NB4 (cell line): Measurements from ENCODE around the gene GPBP1.

Experiments
- DNase-seq: peaks from one replicate; pipeline ENCODE4 v3.0.0; 2010; ENCODE audit warnings: low read depth
- H3K4me3 ChIP-seq: one replicate; pipeline ENCODE4 v1.5.1; 2011; ENCODE audit warnings: mild to moderate bottlenecking, low read depth, low read length, moderate library complexity
- CTCF ChIP-seq: IDR thresholded peaks from one replicate; pipeline ENCODE4 v1.5.1; 2012; ENCODE audit warnings: low read depth, low read length
- MAX ChIP-seq: IDR thresholded peaks from 2 replicates; pipeline ENCODE4 v1.6.1; 2011; ENCODE audit warnings: low read depth, low read length
- MYC ChIP-seq: IDR thresholded peaks from 2 replicates; pipeline ENCODE4 v1.6.1; 2011; ENCODE audit warnings: low read depth, low read length
- POLR2A ChIP-seq: IDR thresholded peaks from 2 replicates; pipeline ENCODE4 v1.6.1; 2011; ENCODE audit warnings: mild to moderate bottlenecking; ENCODE audit not compliant: insufficient read length; ENCODE audit errors: extremely low read depth

The GPBP1 gene

DNA sequence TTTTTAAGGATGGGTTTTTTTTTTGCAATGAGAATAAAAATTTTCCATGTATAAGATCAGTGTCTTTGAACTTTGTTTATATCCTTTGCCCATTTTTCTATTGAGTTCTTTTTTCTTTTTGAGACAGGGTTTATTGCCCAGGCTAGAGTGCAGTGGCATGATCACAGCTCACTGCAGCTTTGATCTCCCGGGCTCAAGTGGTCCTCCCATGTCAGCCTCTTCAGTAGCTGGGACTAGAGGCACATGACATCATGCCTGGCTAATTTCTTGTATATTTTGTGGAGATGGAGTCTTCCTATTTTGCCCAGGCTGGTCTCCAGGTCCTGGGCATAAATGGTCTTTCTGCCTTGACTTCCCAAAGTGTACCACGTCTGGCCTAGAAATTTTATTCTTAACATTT lies 21.2 kb downstream of the GPBP1 start:
- no peak for DNase-seq
- H3K4me3 ChIP-seq = no peak overlapping the region
- no peak for TF ChIP-seq CTCF
- TF ChIP-seq MAX = no peak
- no peak for TF ChIP-seq POLR2A
- TF ChIP-seq MYC = no peak

- DNase-seq = no peak
These were observed 26.0 kb downstream of the GPBP1 start for GRCh38 chr5:57199866-57200265.

GRCh38 chr5:57202811-57203210 lies 29.0 kb downstream of the GPBP1 start:
- TF ChIP-seq CTCF (no peak), POLR2A (no peak), MYC (no peak), MAX (no peak)
- no peak for DNase-seq

More at GRCh38 chr5:57199866-57200265, 26.0 kb downstream of the GPBP1 start:
- no peak overlapping the region for H3K4me3 ChIP-seq
- TF ChIP-seq MYC (no peak), CTCF (no peak), MAX (no peak), POLR2A (no peak)

GRCh38 chr5:57207007-57207653 lies 33.3 kb downstream of the GPBP1 start:
- DNase-seq = no peak
- H3K4me3 ChIP-seq = no peak overlapping the region
- TF ChIP-seq MYC (no peak), MAX (no peak), CTCF (no peak), POLR2A (no peak)

More at GRCh38 chr5:57202811-57203210, 29.0 kb downstream of the GPBP1 start:
- H3K4me3 ChIP-seq = no peak overlapping the region

DNA sequence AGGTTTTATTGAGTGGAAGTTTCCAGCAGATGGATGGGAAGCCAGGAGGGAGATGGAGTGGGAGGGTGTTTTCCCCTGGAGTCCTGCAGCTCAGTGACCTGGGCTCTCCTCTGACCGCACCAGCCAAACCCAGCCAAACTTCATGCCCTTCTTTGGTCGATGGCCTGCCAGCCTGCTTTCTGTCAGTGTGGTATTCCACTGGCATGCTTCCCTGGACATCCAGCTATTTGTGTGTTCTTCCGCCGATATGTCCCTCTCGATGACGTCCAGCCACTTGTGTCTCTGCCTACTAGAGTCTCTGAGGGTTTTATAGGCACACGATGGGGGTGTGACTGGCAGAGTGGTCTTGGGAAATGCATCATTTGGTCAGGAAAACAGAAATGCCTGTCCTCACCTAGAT lies 33.8 kb downstream of the GPBP1 start:
- no peak for DNase-seq
- TF ChIP-seq MYC (no peak), POLR2A (no peak), CTCF (no peak), MAX (no peak)

More for the DNA sequence above, 33.8 kb downstream of the GPBP1 start:
- H3K4me3 ChIP-seq = no peak overlapping the region
